GM06990 (cell line): ENCODE data around the gene LITAFD.
A peak's percentile ranks its signal among the peaks of the same experiment; 100 is the strongest.

Experiments used
- DNase-seq: peaks from one replicate; pipeline ENCODE4 v3.0.0-alpha.2; 2011; ENCODE audit not compliant: insufficient read length; ENCODE audit errors: extremely low read depth
- H3K27me3 ChIP-seq: replicated peaks from 2 replicates; pipeline ENCODE4 v1.6.0; 2011; ENCODE audit warnings: low read length; ENCODE audit not compliant: control insufficient read depth, insufficient read depth
- H3K36me3 ChIP-seq: 2 replicates; pipeline ENCODE4 v1.5.1; 2011; ENCODE audit warnings: low read length; ENCODE audit not compliant: control insufficient read depth, insufficient read depth
- H3K4me3 ChIP-seq: replicated peaks from 2 replicates; pipeline ENCODE4 v1.5.1; 2011; ENCODE audit warnings: low read depth, mild to moderate bottlenecking, control low read depth, low read length
- TF ChIP-seq, protein P1 (sequence below): IDR thresholded peaks from 2 replicates; pipeline ENCODE4 v1.5.1; 2011; ENCODE audit warnings: low read length, control low read depth, mild to moderate bottlenecking, inconsistent platforms; ENCODE audit not compliant: insufficient read depth, poor library complexity, severe bottlenecking

The LITAFD gene

DNA sequence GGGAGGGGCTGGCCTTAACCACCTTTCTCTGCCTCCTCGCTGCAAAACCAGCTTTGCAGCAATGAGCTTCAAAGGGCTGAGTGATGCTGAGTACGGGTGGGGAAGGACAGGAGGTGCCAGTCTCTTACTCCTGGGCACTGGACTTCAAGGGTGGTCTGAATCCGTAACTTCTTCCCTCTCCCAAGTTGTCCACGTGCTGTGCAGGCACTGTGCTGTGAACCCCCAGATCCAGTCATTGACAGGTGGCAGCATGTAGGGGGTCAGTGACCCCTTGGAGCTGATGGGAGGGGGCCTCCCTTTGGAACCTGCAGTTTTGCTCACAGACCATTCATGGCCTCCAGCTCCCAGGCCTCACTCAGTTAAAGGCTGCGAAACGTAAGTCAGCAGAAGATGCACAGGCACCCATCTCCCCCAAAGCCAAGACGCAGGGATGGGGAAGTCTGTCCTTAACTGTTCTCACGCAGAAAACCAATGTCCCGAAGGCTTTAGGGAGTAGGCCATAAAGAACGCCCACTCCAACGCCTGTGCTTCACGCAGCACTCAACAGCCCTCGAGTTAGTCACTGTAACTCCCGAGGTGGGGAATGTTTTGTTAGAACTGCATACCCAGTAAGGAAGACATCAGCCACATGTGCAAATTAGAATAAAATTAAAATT is 7.9 kb downstream of the LITAFD start:
- TF ChIP-seq, protein P1, sequence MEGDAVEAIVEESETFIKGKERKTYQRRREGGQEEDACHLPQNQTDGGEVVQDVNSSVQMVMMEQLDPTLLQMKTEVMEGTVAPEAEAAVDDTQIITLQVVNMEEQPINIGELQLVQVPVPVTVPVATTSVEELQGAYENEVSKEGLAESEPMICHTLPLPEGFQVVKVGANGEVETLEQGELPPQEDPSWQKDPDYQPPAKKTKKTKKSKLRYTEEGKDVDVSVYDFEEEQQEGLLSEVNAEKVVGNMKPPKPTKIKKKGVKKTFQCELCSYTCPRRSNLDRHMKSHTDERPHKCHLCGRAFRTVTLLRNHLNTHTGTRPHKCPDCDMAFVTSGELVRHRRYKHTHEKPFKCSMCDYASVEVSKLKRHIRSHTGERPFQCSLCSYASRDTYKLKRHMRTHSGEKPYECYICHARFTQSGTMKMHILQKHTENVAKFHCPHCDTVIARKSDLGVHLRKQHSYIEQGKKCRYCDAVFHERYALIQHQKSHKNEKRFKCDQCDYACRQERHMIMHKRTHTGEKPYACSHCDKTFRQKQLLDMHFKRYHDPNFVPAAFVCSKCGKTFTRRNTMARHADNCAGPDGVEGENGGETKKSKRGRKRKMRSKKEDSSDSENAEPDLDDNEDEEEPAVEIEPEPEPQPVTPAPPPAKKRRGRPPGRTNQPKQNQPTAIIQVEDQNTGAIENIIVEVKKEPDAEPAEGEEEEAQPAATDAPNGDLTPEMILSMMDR = no peak
- H3K36me3 ChIP-seq = peaks cover 39% of the 10 kb centered on the region
- no peak for DNase-seq
- no peaks in the 10 kb centered on the region for H3K27me3 ChIP-seq
- H3K4me3 ChIP-seq = no peak overlapping the region

DNA sequence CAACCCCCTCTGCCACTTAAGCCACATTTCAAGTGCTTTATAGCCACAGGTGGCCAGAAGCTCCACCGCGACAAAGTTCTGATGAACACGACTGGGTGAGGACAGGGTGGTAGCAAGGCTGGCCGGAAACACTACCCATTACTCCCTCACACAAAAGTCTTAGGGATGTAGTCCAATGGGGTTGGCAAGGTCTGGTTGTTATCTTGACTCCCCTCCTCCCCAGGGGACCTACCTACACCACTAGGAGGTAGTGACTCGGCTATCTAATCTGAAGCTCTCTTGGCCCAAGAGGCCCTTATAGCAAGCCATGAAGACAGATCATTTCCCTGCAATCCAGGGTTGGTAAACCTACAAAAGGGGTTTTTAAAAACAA is 8.4 kb downstream of the LITAFD start:
- Histone ChIP-seq H3K36me3 (peaks cover 40% of the 10 kb centered on the region), H3K4me3 (no peak overlapping the region), H3K27me3 (no peaks in the 10 kb centered on the region)
- TF ChIP-seq, protein P1 = no peak
- DNase-seq = no peak

DNA sequence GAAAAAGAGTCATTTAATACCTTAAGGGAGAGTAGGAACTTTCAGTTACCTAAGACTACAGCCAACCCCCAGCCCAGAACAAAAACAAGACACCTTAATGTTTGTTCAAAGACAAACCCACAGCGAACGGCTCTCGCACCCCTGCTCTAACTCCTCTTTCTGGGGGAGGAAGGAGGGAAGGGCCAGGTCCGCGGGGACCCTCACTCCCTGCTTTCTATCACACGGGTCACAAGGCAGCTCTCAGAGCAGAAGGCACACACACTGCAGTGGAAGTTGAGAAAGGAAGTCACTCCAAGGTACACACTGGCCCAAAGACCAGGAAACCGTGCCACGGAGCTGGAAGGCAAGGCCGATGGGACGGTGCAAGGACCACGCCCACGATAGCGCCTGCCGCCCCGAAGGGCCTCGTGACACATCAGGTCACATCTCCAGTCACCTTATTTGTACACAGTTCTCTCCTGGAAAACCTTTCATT is 10.0 kb downstream of the LITAFD start:
- peak; percentile 72 for DNase-seq
- peak overlapping the region; percentile 36 for H3K4me3 ChIP-seq
- no peaks in the 10 kb centered on the region for H3K27me3 ChIP-seq
- H3K36me3 ChIP-seq = peaks cover 47% of the 10 kb centered on the region
- TF ChIP-seq, protein P1 = no peak

DNA sequence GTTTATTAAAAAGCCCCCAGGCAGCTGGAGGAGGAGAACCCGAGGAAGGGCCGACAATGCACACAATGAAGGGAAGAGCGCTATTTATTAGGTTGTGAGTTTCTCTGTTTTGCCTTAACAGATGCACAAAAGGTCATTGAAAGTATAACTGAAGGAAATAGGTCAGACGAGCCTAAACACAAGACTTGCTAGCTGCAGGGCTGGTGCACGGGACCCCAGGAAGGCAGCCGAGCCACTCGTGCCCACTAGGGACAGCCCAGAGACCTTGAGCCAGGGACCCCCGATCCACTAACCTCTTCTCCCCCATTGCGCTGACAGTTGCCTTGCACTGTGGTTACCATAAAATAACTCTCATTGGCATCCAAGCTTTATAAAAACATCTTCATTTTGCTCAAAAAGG is 11.3 kb downstream of the LITAFD start:
- Histone ChIP-seq H3K4me3 (no peak overlapping the region), H3K36me3 (peaks cover 48% of the 10 kb centered on the region), H3K27me3 (no peaks in the 10 kb centered on the region)
- DNase-seq = no peak
- TF ChIP-seq, protein P1 = no peak

DNA sequence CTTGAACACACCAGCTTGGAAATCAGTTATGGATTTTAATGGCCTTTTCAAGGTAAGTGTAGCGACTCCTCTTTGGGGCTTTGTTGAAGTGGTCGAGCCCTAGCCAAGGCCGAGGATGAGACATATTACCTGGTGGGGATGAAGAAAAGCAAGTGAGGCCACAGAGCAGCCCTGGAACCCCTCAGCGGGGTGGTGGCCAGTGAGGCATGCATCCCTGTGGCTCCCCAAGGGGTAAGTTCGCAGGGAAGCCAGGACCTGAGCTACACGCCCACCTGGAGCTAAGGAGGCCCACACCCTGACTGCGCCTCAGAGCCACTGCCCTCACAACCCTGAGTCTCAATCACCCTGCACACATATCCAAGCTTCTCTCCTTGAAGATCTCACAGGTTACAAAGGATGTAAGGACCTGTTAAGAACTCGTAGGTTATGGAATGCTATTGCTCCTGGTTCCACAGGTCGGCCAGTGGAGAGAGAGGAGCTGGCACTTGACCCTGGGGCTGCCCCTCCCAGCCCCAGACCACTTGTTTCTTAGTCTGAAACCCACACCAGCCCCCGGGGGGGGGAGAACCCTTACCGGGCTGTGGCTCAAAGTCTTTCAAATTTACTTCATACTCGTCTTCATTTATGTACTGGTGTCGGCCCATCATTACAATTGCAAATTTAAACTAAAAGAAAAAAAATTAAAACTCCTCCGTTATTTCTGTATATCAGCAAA is 12.0 kb downstream of the LITAFD start:
- Histone ChIP-seq H3K4me3 (no peak overlapping the region), H3K36me3 (peaks cover 49% of the 10 kb centered on the region), H3K27me3 (no peaks in the 10 kb centered on the region)
- TF ChIP-seq, protein P1 = no peak
- no peak for DNase-seq
